SK-N-SH (cell line): ENCODE results near the gene SV2C. TPM values are rescaled to one million over a fixed set of nuclear protein-coding genes. Genes with fewer than 3 reads are reported as not detected.

Source experiments
- CTCF ChIA-PET: fragments of 300-600, 350-600 bp; formaldehyde crosslinking; extraction: SDS; loops from one replicate; lab custom pipeline; 2021; lab: Yijun Ruan, JAX
- POLR2A ChIA-PET: fragments of 350-600 bp; sonication (Branson Sonifier 250); formaldehyde crosslinking; extraction: SDS; loops from one replicate; lab custom pipeline; 2020; ENCODE audit warnings: antibody characterized with exemption, inconsistent platforms; lab: Yijun Ruan, JAX
- DNase-seq: peaks from one replicate; pipeline ENCODE4 v3.0.0; 2012
- H2AFZ ChIP-seq: fragments of 200-600 bp; sonication (generic); 2 replicates; pipeline ENCODE4 v1.8.1; 2016; ENCODE audit warnings: antibody characterized with exemption, mild to moderate bottlenecking, low read depth
- H3F3A ChIP-seq: fragments of 200-600 bp; sonication (generic); replicated peaks from 2 replicates; pipeline ENCODE3; 2016; ENCODE audit warnings: antibody characterized with exemption, mild to moderate bottlenecking; ENCODE audit not compliant: insufficient read depth
- H3K27ac ChIP-seq, 2 experiments: fragments of 200-500 bp in 1 of 2; fragments of 200-600 bp in 1 of 2; sonication (Bioruptor generic) in 1 of 2; sonication (generic), shearing (Covaris generic) in 1 of 2; 2 replicates each; pipeline versions ENCODE4 v1.5.1 to v1.6.1; 2014 to 2016; ENCODE audit warnings: low read depth in 2 of 2, inconsistent platforms in 1 of 2, low read length in 1 of 2, mild to moderate bottlenecking in 1 of 2, mixed read lengths in 1 of 2
- H3K27me3 ChIP-seq: fragments of 200-600 bp; sonication (generic), shearing (Covaris generic); 2 replicates; pipeline ENCODE4 v1.6.1; 2016; ENCODE audit warnings: mixed run types; ENCODE audit not compliant: insufficient read depth
- H3K36me3 ChIP-seq, 2 experiments: fragments of 200-500 bp in 1 of 2; fragments of 200-600 bp in 1 of 2; sonication (Bioruptor generic) in 1 of 2; sonication (generic) in 1 of 2; replicated peaks in 1 of 2; 2 replicates each; pipeline versions ENCODE3 to v1.5.1; 2014 to 2016; ENCODE audit warnings: low read length in 1 of 2, mild to moderate bottlenecking in 1 of 2; ENCODE audit not compliant: insufficient read depth in 2 of 2, control insufficient read depth in 1 of 2
- H3K4me1 ChIP-seq, 2 experiments: fragments of 200-500 bp in 1 of 2; fragments of 200-600 bp in 1 of 2; sonication (Bioruptor generic) in 1 of 2; sonication (generic), shearing (Covaris generic) in 1 of 2; 2 replicates each; pipeline versions ENCODE4 v1.5.1 to v1.6.1; 2014 to 2016; ENCODE audit warnings: low read depth in 1 of 2, low read length in 1 of 2, mixed run types in 1 of 2; ENCODE audit not compliant: insufficient read depth in 2 of 2, control insufficient read depth in 1 of 2
- H3K4me2 ChIP-seq: fragments of 200-600 bp; sonication (generic), shearing (Covaris generic); 2 replicates; pipeline ENCODE4 v1.6.1; 2017; ENCODE audit warnings: mixed run types
- H3K4me3 ChIP-seq, 2 experiments: fragments of 200-500 bp in 1 of 2; fragments of 200-600 bp in 1 of 2; sonication (Bioruptor generic) in 1 of 2; sonication (generic), shearing (Covaris generic) in 1 of 2; 2 replicates each; pipeline versions ENCODE4 v1.5.1 to v1.8.1; 2014 to 2016; ENCODE audit warnings: low read depth in 2 of 2, inconsistent platforms in 1 of 2, low read length in 1 of 2, mild to moderate bottlenecking in 1 of 2, mixed read lengths in 1 of 2, moderate library complexity in 1 of 2
- H3K79me2 ChIP-seq: fragments of 200-600 bp; sonication (generic); 2 replicates; pipeline ENCODE4 v1.8.1; 2017; ENCODE audit warnings: mild to moderate bottlenecking; ENCODE audit not compliant: insufficient read depth
- H3K9ac ChIP-seq: fragments of 200-600 bp; sonication (generic); 2 replicates; pipeline ENCODE4 v1.6.1; 2017; ENCODE audit warnings: mixed run types
- H3K9me2 ChIP-seq: fragments of 200-600 bp; sonication (generic); 2 replicates; pipeline ENCODE4 v1.6.1; 2017; ENCODE audit warnings: mixed run types
- H3K9me3 ChIP-seq: fragments of 200-600 bp; sonication (generic); 2 replicates; pipeline ENCODE4 v1.6.1; 2017; ENCODE audit warnings: mixed run types, mild to moderate bottlenecking, moderate library complexity
- H4K20me1 ChIP-seq: fragments of 200-600 bp; sonication (generic); 2 replicates; pipeline ENCODE4 v1.6.1; 2017; ENCODE audit warnings: mild to moderate bottlenecking, mixed run types; ENCODE audit not compliant: insufficient read depth
- ELF1 ChIP-seq: IDR thresholded peaks from 2 replicates; pipeline ENCODE4 v1.4.0; 2012
- EP300 ChIP-seq, 2 experiments: IDR thresholded peaks; 2 replicates each; pipeline versions ENCODE4 v1.4.0 to v1.6.1; 2012; ENCODE audit warnings: borderline replicate concordance in 1 of 2, low read depth in 1 of 2, low read length in 1 of 2
- GABPA ChIP-seq: IDR thresholded peaks from 2 replicates; pipeline ENCODE4 v1.4.0; 2012; ENCODE audit warnings: low read depth, mild to moderate bottlenecking
- GATA2 ChIP-seq: sonication (generic); formaldehyde crosslinking; IDR thresholded peaks from 2 replicates; pipeline ENCODE4 v1.5.0; 2020; ENCODE audit warnings: mild to moderate bottlenecking, missing genetic modification reagents
- JUND ChIP-seq: IDR thresholded peaks from 2 replicates; pipeline ENCODE4 v1.4.0; 2012
- NRF1 ChIP-seq: IDR thresholded peaks from 2 replicates; pipeline ENCODE4 v1.6.1; 2012; ENCODE audit warnings: low read depth, mild to moderate bottlenecking, low read length
- RAD21 ChIP-seq: IDR thresholded peaks from 2 replicates; pipeline ENCODE4 v1.6.1; 2012; ENCODE audit warnings: mild to moderate bottlenecking, low read length
- RCOR1 ChIP-seq: fragments of 150-350 bp; IDR thresholded peaks from 2 replicates; pipeline ENCODE4 v1.6.1; 2017; ENCODE audit warnings: antibody characterized with exemption, low read length
- SIN3A ChIP-seq: IDR thresholded peaks from 2 replicates; pipeline ENCODE4 v1.6.1; 2012; ENCODE audit warnings: low read depth, mild to moderate bottlenecking, low read length, moderate library complexity, borderline replicate concordance
- SMC3 ChIP-seq: IDR thresholded peaks from 2 replicates; pipeline ENCODE4 v1.6.1; 2012; ENCODE audit warnings: low read depth, low read length, improper control_type of control experiment
- YY1 ChIP-seq: IDR thresholded peaks from 2 replicates; pipeline ENCODE4 v1.4.0; 2012; ENCODE audit warnings: low read depth, mild to moderate bottlenecking
- WGBS: methylation state at CpG from one replicate; pipeline ENCODE4 v1.1.6; 2017; ENCODE audit warnings: low lambda C conversion rate; 5-methylcytosine and 5-hydroxymethylcytosine counted together
- polyA plus RNA-seq, 3 experiments: library from polyadenylated mRNA; depleted of rRNA; stranded (reverse); fragments of >200 nt; gene quantifications; 2 replicates each; pipeline ENCODE4 v1.2.3, GENCODE V29; 2012
- TF ChIP-seq, protein P1 (sequence below): fragments of 150-350 bp; IDR thresholded peaks from 2 replicates; pipeline ENCODE4 v1.6.1; 2016; ENCODE audit warnings: mild to moderate bottlenecking, low read depth, low read length
- TF ChIP-seq, protein P2 (sequence below): fragments of 150-350 bp; IDR thresholded peaks from 2 replicates; pipeline ENCODE4 v1.6.1; 2017; ENCODE audit warnings: antibody characterized with exemption, low read length, low read depth, borderline replicate concordance
- TF ChIP-seq, protein P3 (sequence below): IDR thresholded peaks from 2 replicates; pipeline ENCODE4 v1.4.0; 2012; ENCODE audit warnings: low read depth, borderline replicate concordance
- TF ChIP-seq, protein P4 (sequence below): IDR thresholded peaks from 2 replicates; pipeline ENCODE4 v1.4.0; 2012; ENCODE audit warnings: low read depth, borderline replicate concordance

The SV2C gene
- polyA plus RNA-seq, 1 of the 3 experiments (the other 2 are of a cell fraction): 0.05 TPM

DNA sequence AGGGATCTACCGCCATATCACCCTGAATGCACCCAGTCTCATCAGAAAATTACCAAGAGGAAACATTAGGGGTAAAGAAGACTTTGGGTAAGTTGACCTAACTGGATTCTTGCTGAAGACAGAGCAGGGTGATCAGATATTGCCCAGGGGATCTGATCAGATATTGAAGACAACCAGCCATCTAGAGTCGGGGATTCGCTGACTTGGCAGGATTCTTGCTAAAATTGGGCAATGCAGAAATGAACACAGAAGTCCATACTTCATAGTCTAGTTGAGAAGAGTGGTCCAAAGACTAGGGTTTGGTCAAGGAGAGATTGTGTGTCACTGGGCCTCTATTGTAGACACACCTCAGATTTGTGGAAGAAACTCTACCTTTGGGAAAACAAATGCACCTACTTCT, 107.2 kb downstream of the SV2C start:
- H3K9ac ChIP-seq: no peak overlapping the region
- TF ChIP-seq GATA2 (CRISPR knock-in tag): no peak
- no peak for TF ChIP-seq YY1
- TF ChIP-seq, protein P1, sequence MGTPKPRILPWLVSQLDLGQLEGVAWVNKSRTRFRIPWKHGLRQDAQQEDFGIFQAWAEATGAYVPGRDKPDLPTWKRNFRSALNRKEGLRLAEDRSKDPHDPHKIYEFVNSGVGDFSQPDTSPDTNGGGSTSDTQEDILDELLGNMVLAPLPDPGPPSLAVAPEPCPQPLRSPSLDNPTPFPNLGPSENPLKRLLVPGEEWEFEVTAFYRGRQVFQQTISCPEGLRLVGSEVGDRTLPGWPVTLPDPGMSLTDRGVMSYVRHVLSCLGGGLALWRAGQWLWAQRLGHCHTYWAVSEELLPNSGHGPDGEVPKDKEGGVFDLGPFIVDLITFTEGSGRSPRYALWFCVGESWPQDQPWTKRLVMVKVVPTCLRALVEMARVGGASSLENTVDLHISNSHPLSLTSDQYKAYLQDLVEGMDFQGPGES: no peak
- no peak for TF ChIP-seq SIN3A
- TF ChIP-seq, protein P2, sequence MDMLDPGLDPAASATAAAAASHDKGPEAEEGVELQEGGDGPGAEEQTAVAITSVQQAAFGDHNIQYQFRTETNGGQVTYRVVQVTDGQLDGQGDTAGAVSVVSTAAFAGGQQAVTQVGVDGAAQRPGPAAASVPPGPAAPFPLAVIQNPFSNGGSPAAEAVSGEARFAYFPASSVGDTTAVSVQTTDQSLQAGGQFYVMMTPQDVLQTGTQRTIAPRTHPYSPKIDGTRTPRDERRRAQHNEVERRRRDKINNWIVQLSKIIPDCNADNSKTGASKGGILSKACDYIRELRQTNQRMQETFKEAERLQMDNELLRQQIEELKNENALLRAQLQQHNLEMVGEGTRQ: no peak
- no peak for TF ChIP-seq JUND
- TF ChIP-seq, protein P3, sequence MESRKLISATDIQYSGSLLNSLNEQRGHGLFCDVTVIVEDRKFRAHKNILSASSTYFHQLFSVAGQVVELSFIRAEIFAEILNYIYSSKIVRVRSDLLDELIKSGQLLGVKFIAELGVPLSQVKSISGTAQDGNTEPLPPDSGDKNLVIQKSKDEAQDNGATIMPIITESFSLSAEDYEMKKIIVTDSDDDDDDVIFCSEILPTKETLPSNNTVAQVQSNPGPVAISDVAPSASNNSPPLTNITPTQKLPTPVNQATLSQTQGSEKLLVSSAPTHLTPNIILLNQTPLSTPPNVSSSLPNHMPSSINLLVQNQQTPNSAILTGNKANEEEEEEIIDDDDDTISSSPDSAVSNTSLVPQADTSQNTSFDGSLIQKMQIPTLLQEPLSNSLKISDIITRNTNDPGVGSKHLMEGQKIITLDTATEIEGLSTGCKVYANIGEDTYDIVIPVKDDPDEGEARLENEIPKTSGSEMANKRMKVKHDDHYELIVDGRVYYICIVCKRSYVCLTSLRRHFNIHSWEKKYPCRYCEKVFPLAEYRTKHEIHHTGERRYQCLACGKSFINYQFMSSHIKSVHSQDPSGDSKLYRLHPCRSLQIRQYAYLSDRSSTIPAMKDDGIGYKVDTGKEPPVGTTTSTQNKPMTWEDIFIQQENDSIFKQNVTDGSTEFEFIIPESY: no peak
- TF ChIP-seq, protein P4, sequence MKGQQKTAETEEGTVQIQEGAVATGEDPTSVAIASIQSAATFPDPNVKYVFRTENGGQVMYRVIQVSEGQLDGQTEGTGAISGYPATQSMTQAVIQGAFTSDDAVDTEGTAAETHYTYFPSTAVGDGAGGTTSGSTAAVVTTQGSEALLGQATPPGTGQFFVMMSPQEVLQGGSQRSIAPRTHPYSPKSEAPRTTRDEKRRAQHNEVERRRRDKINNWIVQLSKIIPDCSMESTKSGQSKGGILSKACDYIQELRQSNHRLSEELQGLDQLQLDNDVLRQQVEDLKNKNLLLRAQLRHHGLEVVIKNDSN: no peak
- no peak for TF ChIP-seq RCOR1
- TF ChIP-seq GABPA: no peak
- TF ChIP-seq ELF1: no peak
- TF ChIP-seq, all 33 proteins: peak for 0
- no peaks in the 10 kb centered on the region for H3K9me3 ChIP-seq
- no peaks in the 10 kb centered on the region for H3F3A ChIP-seq
- no peaks in the 10 kb centered on the region for H3K27me3 ChIP-seq
- no peak overlapping the region for H2AFZ ChIP-seq
- H3K27ac ChIP-seq: peak overlapping the region in 1 of 2 experiments; percentile 83; a peak in 2 of 4 replicates
- H3K4me1 ChIP-seq: peaks cover 0 to 10% of the 10 kb centered on the region in 2 experiments; a peak in 1 of 4 replicates
- H3K4me2 ChIP-seq: no peak overlapping the region
- CTCF ChIA-PET: interaction anchor here (3.8 kb wide), 1 partner anchor 16 kb away, joined by 14 read pairs; no protein-coding TSS in a partner anchor
- no peaks in the 10 kb centered on the region for H4K20me1 ChIP-seq
- no peak overlapping the region for H3K4me3 ChIP-seq
- no peaks in the 10 kb centered on the region for H3K79me2 ChIP-seq
- peaks cover 0 to 3% of the 10 kb centered on the region in 2 experiments for H3K36me3 ChIP-seq
- DNase-seq: no peak
- no peaks in the 10 kb centered on the region for H3K9me2 ChIP-seq
- POLR2A ChIA-PET: no interaction called here
- 43% methylated on average over 3 of the region's 3 CpGs for WGBS

DNA sequence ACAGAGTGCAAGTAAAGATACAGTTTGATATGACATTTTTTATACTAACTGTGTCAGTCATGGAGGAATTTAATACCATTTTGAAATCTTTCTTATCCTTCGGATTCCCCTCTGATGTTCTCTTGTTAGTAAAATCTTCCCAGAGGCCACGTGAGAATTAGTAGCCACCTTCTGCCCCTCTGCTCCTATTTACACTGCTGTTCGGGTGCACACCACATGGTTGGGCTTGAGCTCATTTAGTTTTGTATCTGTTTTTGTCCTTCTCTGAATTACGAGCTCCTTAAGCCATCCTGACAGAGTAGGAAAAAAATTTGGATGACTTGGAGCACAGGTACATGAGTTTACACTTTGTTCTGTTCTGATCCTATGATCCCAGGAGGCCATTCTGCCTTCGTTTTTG, 109.7 kb downstream of the SV2C start:
- CTCF ChIA-PET: interaction anchor here (1.5 to 3.8 kb wide), 2 partner anchors 17 to 18 kb away, joined by 4 to 14 read pairs; no protein-coding TSS in a partner anchor
- H3K4me2 ChIP-seq: no peak overlapping the region
- no peak for TF ChIP-seq EP300 (IDR thresholded peaks at IDR 0.05; ENCODE audit: borderline replicate concordance in 1 of 2, low read depth in 1 of 2, low read length in 1 of 2)
- TF ChIP-seq RAD21: no peak
- TF ChIP-seq, protein P3: no peak
- TF ChIP-seq SMC3: no peak
- no peak for TF ChIP-seq NRF1

More for the DNA sequence above, 109.7 kb downstream of the SV2C start:
- Histone ChIP-seq H3K4me1 (peaks cover 0 to 10% of the 10 kb centered on the region in 2 experiments; a peak in 1 of 4 replicates), H2AFZ (no peak overlapping the region), H3K4me3 (no peak overlapping the region), H3K9me2 (no peaks in the 10 kb centered on the region), H3K27me3 (no peaks in the 10 kb centered on the region), H3K36me3 (peaks cover 0 to 3% of the 10 kb centered on the region in 2 experiments), H3K27ac (peak overlapping the region in 1 of 2 experiments; percentile 50; a peak in 1 of 4 replicates), H3K79me2 (no peaks in the 10 kb centered on the region), H4K20me1 (no peaks in the 10 kb centered on the region), H3F3A (no peaks in the 10 kb centered on the region), H3K9ac (no peak overlapping the region), H3K9me3 (no peaks in the 10 kb centered on the region)
- WGBS: 34% methylated on average over 5 of the region's 5 CpGs
- no peak for DNase-seq
- POLR2A ChIA-PET: no interaction called here
